RWPE2 (cell line): ENCODE results near the gene ITGA8.

Source experiments
- ATAC-seq: fragments of 200-7000 bp; cut with Tn5 transposase; 3 replicates; pipeline ENCODE4 v1.9.1; 2021; ENCODE audit warnings: low read depth
- DNase-seq: peaks from one replicate; pipeline ENCODE4 v3.0.0-alpha.2; 2020; ENCODE audit warnings: low spot score
- H3K27ac ChIP-seq: fragments of 450-650 bp; 2 replicates; pipeline ENCODE4 v1.5.1; 2017; ENCODE audit warnings: mild to moderate bottlenecking; ENCODE audit not compliant: poor library complexity, severe bottlenecking
- H3K27me3 ChIP-seq: fragments of 250-450 bp; sonication (Bioruptor Pico); 2 replicates; pipeline ENCODE4 v1.5.1; 2021; ENCODE audit warnings: mild to moderate bottlenecking, moderate library complexity; ENCODE audit not compliant: insufficient read depth, poor library complexity, severe bottlenecking
- H3K36me3 ChIP-seq: fragments of 250-450 bp; sonication (Bioruptor Pico); 2 replicates; pipeline ENCODE4 v1.5.1; 2020; ENCODE audit warnings: low read depth, mild to moderate bottlenecking, moderate library complexity
- H3K4me1 ChIP-seq: fragments of 250-450 bp; sonication (Bioruptor Pico); 2 replicates; pipeline ENCODE4 v1.5.1; 2021; ENCODE audit warnings: mild to moderate bottlenecking, moderate library complexity; ENCODE audit not compliant: insufficient read depth, poor library complexity, severe bottlenecking
- H3K4me3 ChIP-seq: fragments of 250-450 bp; sonication (Bioruptor Pico); 2 replicates; pipeline ENCODE4 v1.5.1; 2021; ENCODE audit warnings: mild to moderate bottlenecking, moderate library complexity; ENCODE audit not compliant: severe bottlenecking
- H3K9me3 ChIP-seq: fragments of 250-450 bp; sonication (Bioruptor Pico); 2 replicates; pipeline ENCODE4 v1.5.1; 2021; ENCODE audit warnings: mild to moderate bottlenecking, moderate library complexity; ENCODE audit not compliant: severe bottlenecking
- TF ChIP-seq, protein P1 (sequence below): fragments of 450-650 bp; IDR thresholded peaks from one replicate; pipeline ENCODE4 v1.5.1; 2017; ENCODE audit warnings: mild to moderate bottlenecking, moderate library complexity; ENCODE audit not compliant: poor library complexity, severe bottlenecking

The ITGA8 gene

DNA sequence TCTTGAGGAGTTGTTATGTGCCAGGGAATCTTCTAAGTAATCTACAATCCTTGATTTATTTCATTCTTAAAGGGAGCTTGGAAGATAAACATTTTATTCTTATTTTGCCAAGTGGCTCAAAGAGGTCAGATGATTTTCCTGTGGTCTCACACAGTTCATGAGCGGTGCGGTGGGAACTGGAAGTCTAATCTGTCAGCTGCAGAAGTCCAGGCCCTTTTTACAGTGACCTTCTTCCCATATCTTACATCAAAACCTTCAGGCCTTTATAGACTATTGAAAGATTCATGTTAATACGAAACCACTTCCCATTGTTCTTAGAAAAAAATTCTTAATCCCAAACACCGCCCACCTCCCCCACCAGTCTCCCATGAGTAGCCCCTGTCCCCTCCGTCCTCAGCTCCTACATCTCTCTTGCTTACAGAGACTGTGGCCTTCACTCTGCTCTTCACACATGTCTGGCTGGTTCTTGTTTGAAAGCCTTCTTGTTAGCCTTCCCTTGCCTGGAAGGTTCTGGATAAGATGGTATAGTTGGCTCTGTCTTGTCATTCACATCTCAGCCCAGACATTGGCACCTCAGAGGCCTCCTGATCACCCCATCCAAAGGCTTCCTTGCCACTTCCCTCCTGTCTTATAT is 61.5 kb downstream of the ITGA8 start:
- no peak for DNase-seq
- no peaks in the 10 kb centered on the region for H3K36me3 ChIP-seq
- no peaks in the 10 kb centered on the region for H3K27me3 ChIP-seq
- H3K27ac ChIP-seq = no peak overlapping the region
- TF ChIP-seq, protein P1, sequence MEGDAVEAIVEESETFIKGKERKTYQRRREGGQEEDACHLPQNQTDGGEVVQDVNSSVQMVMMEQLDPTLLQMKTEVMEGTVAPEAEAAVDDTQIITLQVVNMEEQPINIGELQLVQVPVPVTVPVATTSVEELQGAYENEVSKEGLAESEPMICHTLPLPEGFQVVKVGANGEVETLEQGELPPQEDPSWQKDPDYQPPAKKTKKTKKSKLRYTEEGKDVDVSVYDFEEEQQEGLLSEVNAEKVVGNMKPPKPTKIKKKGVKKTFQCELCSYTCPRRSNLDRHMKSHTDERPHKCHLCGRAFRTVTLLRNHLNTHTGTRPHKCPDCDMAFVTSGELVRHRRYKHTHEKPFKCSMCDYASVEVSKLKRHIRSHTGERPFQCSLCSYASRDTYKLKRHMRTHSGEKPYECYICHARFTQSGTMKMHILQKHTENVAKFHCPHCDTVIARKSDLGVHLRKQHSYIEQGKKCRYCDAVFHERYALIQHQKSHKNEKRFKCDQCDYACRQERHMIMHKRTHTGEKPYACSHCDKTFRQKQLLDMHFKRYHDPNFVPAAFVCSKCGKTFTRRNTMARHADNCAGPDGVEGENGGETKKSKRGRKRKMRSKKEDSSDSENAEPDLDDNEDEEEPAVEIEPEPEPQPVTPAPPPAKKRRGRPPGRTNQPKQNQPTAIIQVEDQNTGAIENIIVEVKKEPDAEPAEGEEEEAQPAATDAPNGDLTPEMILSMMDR = no peak
- no peak overlapping the region for H3K4me3 ChIP-seq
- no peak for ATAC-seq
- H3K4me1 ChIP-seq = no peaks in the 10 kb centered on the region
- no peaks in the 10 kb centered on the region for H3K9me3 ChIP-seq

GRCh38 chr10:15652757-15653156 is 67.0 kb downstream of the ITGA8 start:
- Histone ChIP-seq H3K27ac (no peak overlapping the region), H3K4me1 (no peaks in the 10 kb centered on the region), H3K9me3 (no peaks in the 10 kb centered on the region), H3K4me3 (no peak overlapping the region), H3K36me3 (no peaks in the 10 kb centered on the region), H3K27me3 (no peaks in the 10 kb centered on the region)
- TF ChIP-seq, protein P1 = no peak
- DNase-seq = no peak
- ATAC-seq = no peak

DNA sequence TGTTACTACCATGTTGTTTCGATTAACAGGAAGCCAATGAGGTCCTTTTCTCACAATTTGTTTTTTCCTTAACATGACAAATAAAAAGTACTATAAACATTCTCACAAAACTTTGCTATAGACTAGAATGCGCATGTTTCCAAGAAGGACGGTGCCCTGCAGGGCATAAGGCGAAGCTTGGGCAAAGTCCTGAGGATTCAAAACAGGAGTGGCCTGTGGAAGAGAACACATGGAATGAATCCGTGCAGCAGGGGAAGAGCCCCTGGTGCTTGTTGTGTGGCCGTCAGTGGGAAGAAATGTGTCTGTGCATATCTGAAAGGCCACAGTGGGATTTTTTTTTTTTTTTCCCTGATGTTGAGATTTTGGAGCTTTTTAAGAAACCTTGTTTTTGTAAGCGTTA is 67.6 kb downstream of the ITGA8 start:
- H3K27me3 ChIP-seq = no peaks in the 10 kb centered on the region
- H3K36me3 ChIP-seq = no peaks in the 10 kb centered on the region
- TF ChIP-seq, protein P1 = no peak
- H3K27ac ChIP-seq = no peak overlapping the region
- no peak overlapping the region for H3K4me3 ChIP-seq
- H3K9me3 ChIP-seq = no peaks in the 10 kb centered on the region
- no peak for DNase-seq
- ATAC-seq = no peak
- no peaks in the 10 kb centered on the region for H3K4me1 ChIP-seq

DNA sequence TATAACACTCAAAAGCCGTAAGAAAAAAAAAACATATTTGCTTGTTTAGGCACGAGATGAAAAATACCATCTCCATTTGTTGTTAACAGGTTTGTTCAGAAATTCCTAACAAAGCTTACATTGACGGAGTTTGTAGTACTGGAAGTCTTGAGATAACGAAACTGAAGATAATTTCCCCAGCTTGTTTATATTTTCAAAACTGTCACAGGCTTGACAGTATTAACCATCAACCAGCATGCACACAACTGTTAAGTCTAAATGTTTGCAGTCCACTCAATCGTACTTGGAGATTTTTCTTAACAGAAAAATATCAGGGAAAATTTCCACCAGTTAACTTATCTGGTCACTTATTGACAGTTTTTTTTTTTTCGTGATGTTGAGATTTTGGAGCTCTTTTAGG is 68.5 kb downstream of the ITGA8 start:
- Histone ChIP-seq H3K27ac (no peak overlapping the region), H3K36me3 (no peaks in the 10 kb centered on the region), H3K4me1 (no peaks in the 10 kb centered on the region), H3K27me3 (no peaks in the 10 kb centered on the region), H3K4me3 (no peak overlapping the region), H3K9me3 (no peaks in the 10 kb centered on the region)
- ATAC-seq (no peak), DNase-seq (no peak)
- TF ChIP-seq, protein P1 = no peak

GRCh38 chr10:15642095-15642494 is 77.6 kb downstream of the ITGA8 start:
- no peak for DNase-seq
- no peaks in the 10 kb centered on the region for H3K9me3 ChIP-seq
- TF ChIP-seq, protein P1 = no peak

More at GRCh38 chr10:15642095-15642494, 77.6 kb downstream of the ITGA8 start:
- H3K27me3 ChIP-seq = no peaks in the 10 kb centered on the region
- H3K4me1 ChIP-seq = no peaks in the 10 kb centered on the region
- ATAC-seq = no peak
- no peak overlapping the region for H3K4me3 ChIP-seq
- no peaks in the 10 kb centered on the region for H3K36me3 ChIP-seq
- no peak overlapping the region for H3K27ac ChIP-seq
